Endometrial microvascular endothelial cells (primary cell): ENCODE data around the gene MDGA2. TPM values are rescaled to one million over a fixed set of nuclear protein-coding genes. Genes with fewer than 3 reads are reported as not detected.
"Not testable (repeated sequence)": the region's sequence is repeated elsewhere in the genome, so short reads cannot be mapped to it uniquely, and the experiment has no call there.

Experiments
- in situ Hi-C: cut with HindIII; loops from 2 replicates; pipeline ENCODE4 v1.10.0; 2017; ENCODE audit warnings: low sequenced_read_pairs, low pct_unique_long_range_greater_than_20kb; ENCODE audit errors: inconsistent ontology term
- total RNA-seq: library from RNA; depleted of rRNA; stranded (reverse); fragments of >200 nt; gene quantifications from one replicate; pipeline ENCODE4 v1.2.3, GENCODE V29; 2015; ENCODE audit errors: inconsistent ontology term

MDGA2 gene
- total RNA-seq, 1 donor from 2014 or later: not detected

DNA sequence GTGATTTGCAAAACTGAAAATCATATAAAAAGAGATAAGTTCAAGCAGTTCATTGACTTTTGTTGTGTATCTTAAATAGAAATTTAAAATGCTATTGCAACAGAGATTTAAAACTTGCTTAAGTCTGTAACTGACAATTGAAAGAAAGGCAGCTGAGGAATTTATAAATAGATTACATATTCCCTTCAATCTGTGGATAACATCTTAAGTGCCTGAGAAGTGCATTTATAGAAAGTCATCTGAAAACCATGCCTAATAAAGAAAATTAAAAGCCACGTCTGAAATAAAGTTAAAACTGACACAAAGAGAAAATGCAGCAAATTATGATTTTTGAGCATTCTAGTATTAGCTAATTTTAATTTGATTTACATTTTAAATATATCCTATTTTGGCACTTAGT lies 479.8 kb downstream of the MDGA2 start:
- in situ Hi-C loops: no loop called here

DNA sequence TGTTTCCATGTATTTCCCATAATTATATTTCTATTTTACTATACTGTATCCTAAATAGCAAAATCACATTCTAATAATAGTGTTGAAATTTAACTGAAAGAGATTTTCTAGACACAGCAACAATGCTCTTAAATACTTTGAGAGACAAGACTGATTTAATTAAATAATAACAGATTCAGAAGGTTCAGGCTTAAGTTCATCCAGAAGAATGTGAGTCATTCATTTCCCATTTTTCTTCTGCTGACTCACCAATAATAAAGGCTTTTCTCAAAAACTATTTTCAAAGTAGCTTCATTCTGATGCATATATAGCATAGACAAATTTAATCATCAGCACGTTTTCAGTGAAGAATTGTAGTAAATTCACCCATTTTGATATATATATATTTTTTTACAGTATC lies 481.4 kb downstream of the MDGA2 start:
- in situ Hi-C loops: no loop called here

DNA sequence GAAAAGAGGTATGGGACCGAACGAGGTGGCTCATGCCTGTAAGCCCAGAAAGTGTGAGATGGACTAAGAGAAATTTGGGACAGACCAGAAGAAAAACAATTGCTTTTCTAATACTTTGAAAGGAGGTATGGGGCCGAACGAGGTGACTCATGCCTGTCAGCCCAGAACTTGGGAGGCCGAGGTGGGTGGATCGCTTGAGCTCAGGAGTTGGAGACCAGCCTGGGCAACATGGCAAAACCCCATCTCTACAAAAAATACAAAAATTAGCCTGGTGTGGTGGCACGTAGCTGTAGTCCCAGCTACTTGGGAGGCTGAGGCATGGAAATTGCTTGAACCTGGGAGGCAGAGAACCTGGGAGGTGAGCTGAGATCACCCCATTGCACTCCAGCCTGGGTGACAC lies 483.2 kb downstream of the MDGA2 start:
- in situ Hi-C loops: not testable (repeated sequence)

DNA sequence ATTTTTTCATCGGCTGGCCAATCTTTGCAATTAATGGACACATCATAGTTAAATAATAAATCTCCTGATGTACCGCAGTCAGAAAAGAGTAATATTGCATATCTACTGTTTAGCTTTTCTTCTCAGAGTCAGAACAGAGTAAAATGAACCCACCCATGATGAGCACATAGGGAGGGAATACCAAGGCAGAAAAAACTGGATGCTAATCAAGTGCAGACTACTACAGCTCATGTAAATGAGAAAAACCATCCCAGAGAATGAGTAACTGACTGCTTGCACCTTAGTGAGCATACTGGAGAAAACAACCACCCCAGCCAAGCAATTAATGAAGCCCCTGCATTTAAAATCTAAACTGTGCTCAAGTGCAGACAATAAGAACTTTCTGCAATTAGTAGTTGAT lies 483.7 kb downstream of the MDGA2 start:
- in situ Hi-C loops: no loop called here

- in situ Hi-C loops: no loop called here
These were observed 485.4 kb downstream of the MDGA2 start for GRCh38 chr14:47189911-47190484.

DNA sequence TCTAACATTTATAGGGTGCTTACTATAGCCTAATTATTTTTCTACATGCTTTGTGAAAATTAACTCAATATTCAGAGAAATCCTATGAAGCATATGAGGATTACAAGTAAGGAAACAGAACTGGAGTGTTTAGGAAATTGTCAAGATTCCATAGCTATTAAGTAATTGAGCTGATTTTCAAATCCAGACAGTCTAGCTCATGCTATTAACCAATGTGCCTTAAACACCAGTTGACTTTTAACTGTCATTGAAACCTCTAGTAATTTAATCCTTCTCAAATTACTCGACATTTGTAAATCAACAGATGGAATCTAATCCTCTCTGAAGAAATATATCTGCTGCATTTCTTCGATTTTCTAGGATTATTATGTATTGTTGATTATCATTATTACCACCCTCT lies 488.9 kb downstream of the MDGA2 start:
- in situ Hi-C loops: no loop called here

- in situ Hi-C loops: no loop called here
These were observed 495.5 kb downstream of the MDGA2 start for GRCh38 chr14:47179906-47180305.

GRCh38 chr14:47171896-47172295 lies 503.5 kb downstream of the MDGA2 start:
- in situ Hi-C loops: not testable (repeated sequence)

- in situ Hi-C loops: no loop called here
These were observed 508.0 kb downstream of the MDGA2 start for GRCh38 chr14:47167402-47167801.

DNA sequence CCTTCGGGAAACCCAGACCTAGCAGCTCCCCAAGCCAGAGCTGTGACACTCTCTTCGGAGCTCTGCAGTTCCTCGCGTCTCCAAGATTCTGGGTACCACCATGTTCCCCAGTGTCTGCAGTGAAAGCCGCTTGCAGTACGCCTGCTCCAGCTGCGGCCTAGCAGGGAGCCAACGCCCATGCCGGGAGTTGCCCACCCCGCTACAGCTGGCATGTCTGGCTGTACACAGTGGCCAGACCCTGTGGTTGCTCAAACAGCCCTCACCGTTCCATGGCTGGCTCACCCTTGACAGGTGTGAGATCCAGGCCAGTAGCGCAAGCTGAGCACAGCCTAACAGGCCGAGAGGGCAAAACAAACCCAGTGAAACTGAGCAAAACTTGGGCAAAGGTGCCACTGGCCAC lies 520.0 kb downstream of the MDGA2 start:
- in situ Hi-C loops: no loop called here

DNA sequence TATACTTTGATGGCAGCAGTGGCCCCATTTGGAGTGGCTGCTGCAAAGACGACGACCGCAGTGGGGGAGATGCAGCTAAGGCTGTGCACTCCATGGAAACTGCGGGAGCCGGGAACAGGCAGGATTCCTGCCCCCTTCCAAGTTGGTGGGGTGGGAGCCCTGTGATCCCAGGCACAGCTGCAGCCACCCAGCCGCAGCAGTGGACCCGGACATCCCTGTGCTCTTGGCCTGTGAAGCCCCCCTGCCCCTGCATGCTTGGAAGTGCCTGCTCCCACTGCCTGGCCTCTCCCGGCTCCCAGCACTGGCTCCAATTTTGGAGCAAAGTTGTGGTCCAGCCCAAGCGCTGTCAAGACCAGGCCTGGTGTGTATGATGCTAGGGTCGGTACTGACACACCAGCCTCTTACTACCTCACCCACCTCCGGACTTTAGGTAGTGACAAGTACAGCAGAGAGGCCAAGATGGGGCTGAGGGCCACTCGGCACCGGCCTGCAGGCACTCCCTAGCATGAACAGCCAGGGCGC lies 521.1 kb downstream of the MDGA2 start:
- in situ Hi-C loops: no loop called here

DNA sequence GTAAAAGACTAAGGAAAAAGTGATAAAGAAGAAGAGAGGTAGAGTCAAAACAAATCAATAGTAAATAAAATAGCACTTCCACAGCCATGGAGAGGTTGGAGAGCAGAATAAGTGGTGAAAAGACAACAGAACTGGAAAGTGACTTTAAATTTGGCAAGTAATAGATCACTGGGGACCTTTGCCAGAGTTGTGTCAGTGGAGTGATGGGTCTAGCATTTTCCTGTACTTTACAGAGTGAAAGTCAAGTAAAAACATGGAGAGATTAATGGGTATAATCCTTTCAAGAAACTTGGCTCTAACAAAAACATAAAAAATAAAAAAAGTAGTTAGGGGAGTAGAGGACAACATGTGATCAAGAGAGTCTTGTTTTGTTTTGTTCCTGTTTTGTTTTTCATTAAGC lies 521.7 kb downstream of the MDGA2 start:
- in situ Hi-C loops: no loop called here

GRCh38 chr14:47150267-47150666 lies 525.1 kb downstream of the MDGA2 start:
- in situ Hi-C loops: no loop called here

DNA sequence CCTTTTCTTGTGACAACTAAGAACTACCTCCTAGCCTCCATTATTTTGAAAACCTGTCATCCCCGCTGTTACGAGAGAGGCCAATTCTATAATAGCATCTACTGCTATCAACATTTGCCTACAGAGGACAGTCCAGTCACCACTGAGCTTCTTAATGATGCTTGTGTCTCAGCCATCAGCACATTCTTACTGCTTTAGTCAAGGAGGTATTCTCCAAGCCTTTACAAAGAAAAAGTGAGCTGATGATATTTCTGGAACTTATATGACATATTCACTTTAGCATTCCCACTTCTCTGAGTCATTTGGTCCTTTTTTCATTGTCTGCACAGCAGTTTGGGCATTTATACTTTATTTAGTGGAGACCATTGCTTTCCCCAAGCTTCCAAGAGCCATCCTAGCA lies 526.1 kb downstream of the MDGA2 start:
- in situ Hi-C loops: no loop called here

- in situ Hi-C loops: no loop called here
These were observed 526.7 kb downstream of the MDGA2 start for GRCh38 chr14:47148686-47149085.

DNA sequence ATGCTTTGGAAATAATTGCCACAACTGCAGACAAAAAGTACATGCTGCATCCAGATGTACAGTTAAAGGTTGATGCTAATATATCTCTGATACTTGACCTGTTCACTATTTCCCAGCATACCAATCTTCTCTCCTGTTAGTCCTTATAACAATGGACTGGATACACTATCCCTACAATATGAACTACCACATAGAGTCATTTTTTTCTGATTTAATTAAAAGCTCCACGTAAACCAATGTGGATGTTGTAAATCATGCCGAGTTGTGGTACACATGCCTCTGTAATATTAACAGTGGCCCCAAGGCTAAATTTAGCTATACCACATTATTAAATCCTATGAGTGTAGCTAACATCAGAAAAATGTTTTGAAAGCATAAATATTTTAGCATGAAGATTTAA lies 554.8 kb downstream of the MDGA2 start:
- in situ Hi-C loops: no loop called here

DNA sequence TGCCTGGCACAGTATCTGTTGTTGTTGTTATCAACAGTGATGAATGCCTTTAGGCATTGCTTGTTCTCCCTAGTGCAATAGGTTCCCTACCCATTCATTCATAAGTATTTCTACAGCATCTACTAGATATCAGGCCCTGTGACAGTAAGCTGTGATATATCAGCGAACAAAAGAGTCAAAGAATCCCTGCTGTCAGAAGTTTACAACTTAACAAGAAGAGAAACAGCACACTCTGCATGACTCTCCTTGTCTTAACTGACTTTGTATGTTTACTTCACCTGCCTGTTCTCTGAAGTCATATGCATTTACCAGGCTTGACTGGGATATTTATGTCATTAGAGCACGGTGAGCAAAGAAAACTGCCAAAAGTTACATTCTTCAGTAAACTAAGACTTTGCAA lies 571.6 kb downstream of the MDGA2 start:
- in situ Hi-C loops: no loop called here

DNA sequence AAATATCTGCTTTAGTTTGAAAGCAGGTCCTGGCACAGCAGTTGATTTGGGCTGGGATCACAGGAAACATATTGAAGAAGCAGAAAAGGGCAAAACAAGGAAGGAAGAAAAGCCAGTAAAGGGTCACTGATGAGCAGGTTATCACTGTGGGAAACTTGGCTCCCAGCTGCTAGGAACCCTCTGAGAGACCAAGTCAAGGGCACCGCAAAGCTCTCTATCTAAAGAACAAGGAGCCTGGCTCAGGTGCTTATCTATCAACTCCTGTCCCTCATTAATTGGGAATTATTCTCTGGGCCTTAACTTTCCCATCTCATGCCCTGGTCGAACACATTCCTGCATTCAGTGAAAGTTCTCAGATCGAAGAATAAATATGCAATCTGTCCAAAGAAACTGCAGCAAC lies 572.9 kb downstream of the MDGA2 start:
- in situ Hi-C loops: no loop called here

GRCh38 chr14:47085678-47086077 lies 589.7 kb downstream of the MDGA2 start:
- in situ Hi-C loops: no loop called here

DNA sequence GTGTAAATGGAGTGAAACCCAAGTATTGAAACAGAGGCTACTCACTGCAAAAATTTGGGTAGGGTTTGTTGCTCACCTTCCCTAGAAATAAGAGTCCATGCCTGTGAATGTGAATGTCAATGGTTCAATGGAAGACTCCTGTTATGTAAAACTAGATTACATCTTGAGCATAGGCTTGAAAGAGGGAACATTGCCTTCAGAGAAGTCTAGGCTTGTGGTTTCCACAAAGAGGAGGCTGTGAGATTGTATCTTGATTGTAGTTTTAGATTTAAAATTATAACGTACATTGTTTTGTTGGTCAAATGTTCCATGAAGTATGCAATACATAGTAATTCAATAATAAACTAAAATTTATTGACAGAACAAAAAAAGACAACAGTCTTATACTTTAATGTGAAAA lies 610.1 kb downstream of the MDGA2 start:
- in situ Hi-C loops: no loop called here

- in situ Hi-C loops: no loop called here
These were observed 615.4 kb downstream of the MDGA2 start for GRCh38 chr14:47060050-47060449.
